SK-N-SH treated with all-trans-retinoic acid at 6 μM for 48 hours (cell line): ENCODE data around the gene ZBTB26.

Experiments used
- ATAC-seq: fragments of 200-7000 bp; cut with Tn5 transposase; 3 replicates; pipeline ENCODE4 v1.9.1; 2020; ENCODE audit warnings: mild to moderate bottlenecking, moderate library complexity
- ARNTL ChIP-seq: fragments of 450-650 bp; formaldehyde crosslinking; IDR thresholded peaks from 2 replicates; pipeline ENCODE4 v1.5.0; 2020; ENCODE audit warnings: low read depth, mild to moderate bottlenecking, moderate library complexity, borderline replicate concordance
- BACH2 ChIP-seq: fragments of 250-450 bp; sonication (Bioruptor Pico); IDR thresholded peaks from 2 replicates; pipeline ENCODE4 v1.9.0; 2021; ENCODE audit warnings: mild to moderate bottlenecking, borderline replicate concordance
- CSDC2 ChIP-seq: fragments of 250-450 bp; sonication (Bioruptor Pico); IDR thresholded peaks from 2 replicates; pipeline ENCODE4 v1.5.0; 2020; ENCODE audit warnings: mild to moderate bottlenecking, moderate library complexity
- ESRRG ChIP-seq: fragments of 250-450 bp; sonication (Bioruptor Pico); IDR thresholded peaks from 2 replicates; pipeline ENCODE4 v1.6.1; 2021; ENCODE audit warnings: mild to moderate bottlenecking
- GLIS3 ChIP-seq: fragments of 250-450 bp; sonication (Bioruptor Pico); IDR thresholded peaks from 2 replicates; pipeline ENCODE4 v1.5.0; 2020; ENCODE audit warnings: mild to moderate bottlenecking, moderate library complexity
- ISL1 ChIP-seq: fragments of 250-450 bp; sonication (Bioruptor Pico); IDR thresholded peaks from 2 replicates; pipeline ENCODE4 v2.1.2; 2022; ENCODE audit warnings: mild to moderate bottlenecking, moderate library complexity
- OSR1 ChIP-seq: fragments of 250-450 bp; sonication (Bioruptor Pico); IDR thresholded peaks from 2 replicates; pipeline ENCODE4 v1.8.0; 2022; ENCODE audit warnings: moderate library complexity, mild to moderate bottlenecking, inconsistent platforms
- PPARA ChIP-seq: fragments of 250-450 bp; sonication (Bioruptor Pico); IDR thresholded peaks from 2 replicates; pipeline ENCODE4 v1.5.0; 2020; ENCODE audit warnings: mild to moderate bottlenecking, borderline replicate concordance
- SNAI2 ChIP-seq: fragments of 250-450 bp; sonication (Bioruptor Pico); IDR thresholded peaks from 2 replicates; pipeline ENCODE4 v1.5.0; 2020; ENCODE audit warnings: mild to moderate bottlenecking, moderate library complexity
- TCF4 ChIP-seq: fragments of 250-450 bp; sonication (Bioruptor Pico); IDR thresholded peaks from 2 replicates; pipeline ENCODE4 v1.8.0; 2021; ENCODE audit warnings: mild to moderate bottlenecking, moderate library complexity, borderline replicate concordance
- TOX ChIP-seq: fragments of 250-450 bp; sonication (Bioruptor Pico); IDR thresholded peaks from 2 replicates; pipeline ENCODE4 v1.8.0; 2021; ENCODE audit warnings: mild to moderate bottlenecking, moderate library complexity, borderline replicate concordance
- ZC3H10 ChIP-seq: fragments of 250-450 bp; sonication (Bioruptor Pico); IDR thresholded peaks from 2 replicates; pipeline ENCODE4 v1.5.1; 2021; ENCODE audit warnings: mild to moderate bottlenecking, moderate library complexity
- ZFP3 ChIP-seq: fragments of 250-450 bp; sonication (Bioruptor Pico); IDR thresholded peaks from 2 replicates; pipeline ENCODE4 v1.5.0; 2020; ENCODE audit warnings: mild to moderate bottlenecking, moderate library complexity
- ZFP30 ChIP-seq: fragments of 450-650 bp; formaldehyde crosslinking; IDR thresholded peaks from 2 replicates; pipeline ENCODE4 v1.5.0; 2022; ENCODE audit warnings: mild to moderate bottlenecking, moderate library complexity
- ZNF565 ChIP-seq: fragments of 450-650 bp; formaldehyde crosslinking; conservative IDR thresholded peaks from 2 replicates; pipeline ENCODE4 v1.5.0; 2020; ENCODE audit warnings: low read depth, mild to moderate bottlenecking, moderate library complexity
- ZNF70 ChIP-seq: fragments of 450-650 bp; formaldehyde crosslinking; IDR thresholded peaks from 2 replicates; pipeline ENCODE4 v1.5.0; 2020; ENCODE audit warnings: mild to moderate bottlenecking, moderate library complexity
- ZNF8 ChIP-seq: fragments of 450-650 bp; formaldehyde crosslinking; IDR thresholded peaks from 2 replicates; pipeline ENCODE4 v1.5.0; 2020; ENCODE audit warnings: mild to moderate bottlenecking, moderate library complexity
- TF ChIP-seq, protein P1 (sequence below): fragments of 250-450 bp; sonication (Bioruptor Pico); IDR thresholded peaks from 2 replicates; pipeline ENCODE4 v1.5.1; 2020; ENCODE audit warnings: low read depth, mild to moderate bottlenecking, moderate library complexity
- TF ChIP-seq, protein P2 (sequence below): fragments of 250-450 bp; sonication (Bioruptor Pico); IDR thresholded peaks from 2 replicates; pipeline ENCODE4 v1.8.0; 2021; ENCODE audit warnings: low read depth, mild to moderate bottlenecking, moderate library complexity, borderline replicate concordance
- TF ChIP-seq, protein P3 (sequence below): fragments of 250-450 bp; sonication (Bioruptor Pico); IDR thresholded peaks from 2 replicates; pipeline ENCODE4 v1.5.1; 2021; ENCODE audit warnings: mild to moderate bottlenecking, moderate library complexity
- TF ChIP-seq, protein P4 (sequence below): fragments of 250-450 bp; sonication (Bioruptor Pico); IDR thresholded peaks from 2 replicates; pipeline ENCODE4 v1.5.0; 2020; ENCODE audit warnings: mild to moderate bottlenecking, moderate library complexity
- TF ChIP-seq, protein P5 (sequence below): fragments of 250-450 bp; sonication (Bioruptor Pico); IDR thresholded peaks from 2 replicates; pipeline ENCODE4 v1.8.0; 2020; ENCODE audit warnings: mild to moderate bottlenecking, moderate library complexity, borderline replicate concordance

The ZBTB26 gene

DNA sequence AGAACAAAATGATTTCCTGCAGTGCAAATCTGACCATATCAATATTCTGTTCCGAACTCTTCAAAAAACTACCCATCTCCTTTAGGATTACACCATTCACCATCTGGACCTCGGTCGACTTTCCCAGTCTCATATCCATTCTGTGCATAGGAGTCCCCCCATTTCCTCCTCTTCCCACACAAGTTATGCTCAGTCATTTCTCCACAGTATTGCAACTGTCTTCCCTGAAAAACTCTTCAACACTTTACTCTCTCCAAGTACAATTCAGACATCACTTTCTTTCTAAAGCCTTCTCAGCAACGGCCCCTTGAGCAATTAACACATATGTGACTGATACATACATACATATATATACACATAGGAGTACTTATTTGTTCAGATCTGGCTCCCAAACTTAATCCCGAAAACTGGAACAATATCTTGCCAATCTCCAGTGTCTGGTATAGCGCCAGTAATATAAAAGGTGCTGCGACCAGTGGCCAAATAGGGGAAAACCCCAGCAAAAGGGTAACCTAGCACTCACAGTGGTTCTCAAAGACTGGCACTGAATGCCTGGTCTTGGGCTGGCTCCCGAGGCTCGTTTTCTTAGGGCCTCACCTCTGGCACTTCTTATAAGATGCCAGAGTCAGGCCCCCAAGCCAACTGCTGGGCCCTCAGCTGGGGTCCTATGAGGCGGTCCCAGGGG, 629 bp downstream of the ZBTB26 start:
- no peak for ATAC-seq
- TF ChIP-seq, protein P1, sequence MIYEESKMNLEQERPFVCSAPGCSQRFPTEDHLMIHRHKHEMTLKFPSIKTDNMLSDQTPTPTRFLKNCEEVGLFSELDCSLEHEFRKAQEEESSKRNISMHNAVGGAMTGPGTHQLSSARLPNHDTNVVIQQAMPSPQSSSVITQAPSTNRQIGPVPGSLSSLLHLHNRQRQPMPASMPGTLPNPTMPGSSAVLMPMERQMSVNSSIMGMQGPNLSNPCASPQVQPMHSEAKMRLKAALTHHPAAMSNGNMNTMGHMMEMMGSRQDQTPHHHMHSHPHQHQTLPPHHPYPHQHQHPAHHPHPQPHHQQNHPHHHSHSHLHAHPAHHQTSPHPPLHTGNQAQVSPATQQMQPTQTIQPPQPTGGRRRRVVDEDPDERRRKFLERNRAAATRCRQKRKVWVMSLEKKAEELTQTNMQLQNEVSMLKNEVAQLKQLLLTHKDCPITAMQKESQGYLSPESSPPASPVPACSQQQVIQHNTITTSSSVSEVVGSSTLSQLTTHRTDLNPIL (CRISPR knock-in tag), result no peak
- TF ChIP-seq ZFP30, result no peak
- TF ChIP-seq OSR1, result no peak
- TF ChIP-seq TCF4 (CRISPR knock-in tag), result no peak
- TF ChIP-seq ZNF8 (CRISPR knock-in tag), result no peak
- TF ChIP-seq, protein P2, sequence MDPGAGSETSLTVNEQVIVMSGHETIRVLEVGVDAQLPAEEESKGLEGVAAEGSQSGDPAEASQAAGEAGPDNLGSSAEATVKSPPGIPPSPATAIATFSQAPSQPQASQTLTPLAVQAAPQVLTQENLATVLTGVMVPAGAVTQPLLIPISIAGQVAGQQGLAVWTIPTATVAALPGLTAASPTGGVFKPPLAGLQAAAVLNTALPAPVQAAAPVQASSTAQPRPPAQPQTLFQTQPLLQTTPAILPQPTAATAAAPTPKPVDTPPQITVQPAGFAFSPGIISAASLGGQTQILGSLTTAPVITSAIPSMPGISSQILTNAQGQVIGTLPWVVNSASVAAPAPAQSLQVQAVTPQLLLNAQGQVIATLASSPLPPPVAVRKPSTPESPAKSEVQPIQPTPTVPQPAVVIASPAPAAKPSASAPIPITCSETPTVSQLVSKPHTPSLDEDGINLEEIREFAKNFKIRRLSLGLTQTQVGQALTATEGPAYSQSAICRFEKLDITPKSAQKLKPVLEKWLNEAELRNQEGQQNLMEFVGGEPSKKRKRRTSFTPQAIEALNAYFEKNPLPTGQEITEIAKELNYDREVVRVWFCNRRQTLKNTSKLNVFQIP (CRISPR knock-in tag), result no peak
- TF ChIP-seq CSDC2, result no peak
- TF ChIP-seq, protein P3, sequence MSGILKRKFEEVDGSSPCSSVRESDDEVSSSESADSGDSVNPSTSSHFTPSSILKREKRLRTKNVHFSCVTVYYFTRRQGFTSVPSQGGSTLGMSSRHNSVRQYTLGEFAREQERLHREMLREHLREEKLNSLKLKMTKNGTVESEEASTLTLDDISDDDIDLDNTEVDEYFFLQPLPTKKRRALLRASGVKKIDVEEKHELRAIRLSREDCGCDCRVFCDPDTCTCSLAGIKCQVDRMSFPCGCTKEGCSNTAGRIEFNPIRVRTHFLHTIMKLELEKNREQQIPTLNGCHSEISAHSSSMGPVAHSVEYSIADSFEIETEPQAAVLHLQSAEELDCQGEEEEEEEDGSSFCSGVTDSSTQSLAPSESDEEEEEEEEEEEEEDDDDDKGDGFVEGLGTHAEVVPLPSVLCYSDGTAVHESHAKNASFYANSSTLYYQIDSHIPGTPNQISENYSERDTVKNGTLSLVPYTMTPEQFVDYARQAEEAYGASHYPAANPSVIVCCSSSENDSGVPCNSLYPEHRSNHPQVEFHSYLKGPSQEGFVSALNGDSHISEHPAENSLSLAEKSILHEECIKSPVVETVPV (CRISPR knock-in tag), result no peak
- TF ChIP-seq ISL1, result no peak
- no peak for TF ChIP-seq TOX (CRISPR knock-in tag)
- no peak for TF ChIP-seq ZFP3
- no peak for TF ChIP-seq BACH2 (CRISPR knock-in tag)
- no peak for TF ChIP-seq SNAI2
- TF ChIP-seq, protein P4, sequence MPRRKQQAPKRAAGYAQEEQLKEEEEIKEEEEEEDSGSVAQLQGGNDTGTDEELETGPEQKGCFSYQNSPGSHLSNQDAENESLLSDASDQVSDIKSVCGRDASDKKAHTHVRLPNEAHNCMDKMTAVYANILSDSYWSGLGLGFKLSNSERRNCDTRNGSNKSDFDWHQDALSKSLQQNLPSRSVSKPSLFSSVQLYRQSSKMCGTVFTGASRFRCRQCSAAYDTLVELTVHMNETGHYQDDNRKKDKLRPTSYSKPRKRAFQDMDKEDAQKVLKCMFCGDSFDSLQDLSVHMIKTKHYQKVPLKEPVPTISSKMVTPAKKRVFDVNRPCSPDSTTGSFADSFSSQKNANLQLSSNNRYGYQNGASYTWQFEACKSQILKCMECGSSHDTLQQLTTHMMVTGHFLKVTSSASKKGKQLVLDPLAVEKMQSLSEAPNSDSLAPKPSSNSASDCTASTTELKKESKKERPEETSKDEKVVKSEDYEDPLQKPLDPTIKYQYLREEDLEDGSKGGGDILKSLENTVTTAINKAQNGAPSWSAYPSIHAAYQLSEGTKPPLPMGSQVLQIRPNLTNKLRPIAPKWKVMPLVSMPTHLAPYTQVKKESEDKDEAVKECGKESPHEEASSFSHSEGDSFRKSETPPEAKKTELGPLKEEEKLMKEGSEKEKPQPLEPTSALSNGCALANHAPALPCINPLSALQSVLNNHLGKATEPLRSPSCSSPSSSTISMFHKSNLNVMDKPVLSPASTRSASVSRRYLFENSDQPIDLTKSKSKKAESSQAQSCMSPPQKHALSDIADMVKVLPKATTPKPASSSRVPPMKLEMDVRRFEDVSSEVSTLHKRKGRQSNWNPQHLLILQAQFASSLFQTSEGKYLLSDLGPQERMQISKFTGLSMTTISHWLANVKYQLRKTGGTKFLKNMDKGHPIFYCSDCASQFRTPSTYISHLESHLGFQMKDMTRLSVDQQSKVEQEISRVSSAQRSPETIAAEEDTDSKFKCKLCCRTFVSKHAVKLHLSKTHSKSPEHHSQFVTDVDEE, result no peak
- TF ChIP-seq ZNF70 (CRISPR knock-in tag), result no peak
- TF ChIP-seq PPARA (CRISPR knock-in tag), result no peak
- TF ChIP-seq ARNTL (CRISPR knock-in tag), result no peak
- no peak for TF ChIP-seq GLIS3 (CRISPR knock-in tag)
- no peak for TF ChIP-seq ZC3H10
- no peak for TF ChIP-seq ESRRG (CRISPR knock-in tag)

DNA sequence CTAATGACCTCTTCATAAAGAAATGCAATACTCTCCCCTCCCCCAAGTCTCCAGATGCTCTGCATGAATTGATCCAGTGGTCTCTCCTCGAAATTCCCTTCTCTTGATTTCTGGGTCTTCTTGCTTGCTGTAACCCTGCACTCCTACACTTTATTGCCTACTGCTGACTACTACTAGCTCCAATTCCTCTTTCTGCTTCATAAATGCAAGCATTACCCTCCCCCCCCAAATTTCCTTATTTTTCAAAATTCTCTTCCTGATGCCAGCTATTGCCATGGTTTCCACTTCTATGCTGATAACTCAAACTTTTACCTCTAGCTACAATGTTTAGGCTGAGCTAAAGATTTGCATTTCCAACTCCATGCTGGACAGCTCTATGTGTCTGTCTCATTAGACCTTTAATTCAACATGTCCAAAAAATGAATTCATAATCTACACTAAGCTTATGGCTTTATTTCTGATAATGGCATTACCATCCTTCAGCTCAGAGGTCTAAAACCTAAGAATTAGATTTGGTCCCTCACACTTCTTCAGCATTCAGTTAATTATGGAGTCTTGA, 1.4 kb downstream of the ZBTB26 start:
- TF ChIP-seq ZNF565 (no peak), ZNF8 (CRISPR knock-in tag) (no peak), ARNTL (CRISPR knock-in tag) (no peak), ZFP3 (no peak), PPARA (CRISPR knock-in tag) (no peak)
- TF ChIP-seq, all 23 proteins: peak for 0
- no peak for ATAC-seq

DNA sequence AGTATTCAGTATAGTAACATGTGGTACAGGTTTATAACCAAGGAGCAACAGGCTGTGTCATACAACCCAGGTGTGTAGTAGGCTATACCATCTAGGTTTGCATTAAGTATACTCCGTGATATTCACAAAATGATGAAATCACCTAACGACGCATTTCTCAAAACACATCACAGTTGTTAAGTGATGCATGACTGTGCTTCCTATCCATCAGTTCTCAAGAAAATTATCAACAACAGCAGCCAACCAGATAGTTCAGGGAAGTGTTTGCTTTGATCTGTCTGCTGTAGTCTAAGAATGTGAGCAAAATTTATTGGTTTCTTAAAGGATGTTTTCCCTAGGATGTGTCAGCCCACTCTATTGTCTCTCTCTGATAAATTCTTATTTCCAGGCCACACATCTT, 7.4 kb downstream of the ZBTB26 start:
- no peak for ATAC-seq

DNA sequence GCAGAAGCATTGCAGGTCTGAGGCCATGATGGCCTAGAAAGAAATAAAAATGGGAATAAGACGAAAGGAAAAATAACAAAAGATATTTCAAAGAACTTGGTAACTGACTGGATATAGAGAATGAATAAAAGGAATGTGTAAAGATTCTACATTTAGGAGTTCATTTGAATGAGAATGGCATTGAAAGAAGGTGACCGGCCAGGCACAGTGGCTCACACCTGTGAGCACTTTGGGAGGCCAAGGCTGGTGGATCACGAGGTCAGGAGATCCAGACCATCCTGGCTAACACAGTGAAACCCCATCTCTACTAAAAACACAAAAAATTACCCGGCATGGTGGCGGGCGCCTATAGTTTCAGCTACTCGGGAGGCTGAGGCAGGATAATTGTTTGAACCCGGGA, 8.6 kb downstream of the ZBTB26 start:
- ATAC-seq, result no peak
- TF ChIP-seq ZNF70 (CRISPR knock-in tag) (no peak), CSDC2 (no peak), ISL1 (no peak), PPARA (CRISPR knock-in tag) (no peak), ARNTL (CRISPR knock-in tag) (no peak), ZC3H10 (no peak), GLIS3 (CRISPR knock-in tag) (no peak), ZFP3 (no peak), TOX (CRISPR knock-in tag) (no peak), ZNF565 (no peak)
- TF ChIP-seq, protein P5, sequence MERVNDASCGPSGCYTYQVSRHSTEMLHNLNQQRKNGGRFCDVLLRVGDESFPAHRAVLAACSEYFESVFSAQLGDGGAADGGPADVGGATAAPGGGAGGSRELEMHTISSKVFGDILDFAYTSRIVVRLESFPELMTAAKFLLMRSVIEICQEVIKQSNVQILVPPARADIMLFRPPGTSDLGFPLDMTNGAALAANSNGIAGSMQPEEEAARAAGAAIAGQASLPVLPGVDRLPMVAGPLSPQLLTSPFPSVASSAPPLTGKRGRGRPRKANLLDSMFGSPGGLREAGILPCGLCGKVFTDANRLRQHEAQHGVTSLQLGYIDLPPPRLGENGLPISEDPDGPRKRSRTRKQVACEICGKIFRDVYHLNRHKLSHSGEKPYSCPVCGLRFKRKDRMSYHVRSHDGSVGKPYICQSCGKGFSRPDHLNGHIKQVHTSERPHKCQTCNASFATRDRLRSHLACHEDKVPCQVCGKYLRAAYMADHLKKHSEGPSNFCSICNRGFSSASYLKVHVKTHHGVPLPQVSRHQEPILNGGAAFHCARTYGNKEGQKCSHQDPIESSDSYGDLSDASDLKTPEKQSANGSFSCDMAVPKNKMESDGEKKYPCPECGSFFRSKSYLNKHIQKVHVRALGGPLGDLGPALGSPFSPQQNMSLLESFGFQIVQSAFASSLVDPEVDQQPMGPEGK (CRISPR knock-in tag), result no peak
- TF ChIP-seq, protein P2 (CRISPR knock-in tag), result no peak

More for the DNA sequence above, 7.4 kb downstream of the ZBTB26 start:
- no peak for TF ChIP-seq TOX (CRISPR knock-in tag)
